GM12878 (cell line): Measurements from ENCODE around the gene MEX3D. TPM values are rescaled to one million over a fixed set of nuclear protein-coding genes. Genes with fewer than 3 reads are reported as not detected.

Experiments used
- ATAC-seq: fragments of 200-7000 bp; cut with Tn5 transposase; 3 replicates; pipeline ENCODE4 v1.9.1; 2020; ENCODE audit warnings: mild to moderate bottlenecking, moderate library complexity
- BruUV-seq: library from RNA; stranded (reverse); fragments of 400-500 nt; replicated peaks from 2 replicates; lab custom pipeline; 2021; lab: Mats Ljungman, UMichigan
- CTCF ChIA-PET: fragments of 300-600 bp; sonication (Branson Sonifier 250); formaldehyde crosslinking; extraction: SDS; loops from one replicate; lab custom pipeline; 2021; ENCODE audit warnings: inconsistent platforms; lab: Yijun Ruan, JAX
- POLR2A ChIA-PET: fragments of 350-600 bp; formaldehyde crosslinking; extraction: SDS; loops from one replicate; lab custom pipeline; 2021; ENCODE audit warnings: inconsistent platforms; lab: Charles Lee
- RAD21 ChIA-PET: fragments of 300-600 bp; sonication (Branson Sonifier 250); formaldehyde crosslinking; loops from one replicate; lab custom pipeline; 2023; ENCODE audit warnings: antibody characterized with exemption; ENCODE audit not compliant: unreplicated experiment; lab: Charles Lee
- SMC1A ChIA-PET: fragments of 300-600 bp; sonication (Branson Sonifier 250); formaldehyde crosslinking; loops from one replicate; lab custom pipeline; 2023; ENCODE audit not compliant: unreplicated experiment, uncharacterized antibody; lab: Charles Lee
- DNase-seq: peaks from one replicate; pipeline ENCODE4 v3.0.0-alpha.2; 2011; ENCODE audit warnings: low read depth, low spot score
- FAIRE-seq: peaks from 3 replicates; lab custom pipeline; 2011; peaks lifted over from hg19 to GRCh38; lab: Jason Lieb, UNC
- H2AFZ ChIP-seq: 2 replicates; pipeline ENCODE4 v1.6.0; 2011; ENCODE audit warnings: low read depth, low read length, control low read depth; ENCODE audit not compliant: control insufficient read depth
- H3K27ac ChIP-seq: 2 replicates; pipeline ENCODE4 v1.5.1; 2011; ENCODE audit warnings: control low read depth; ENCODE audit not compliant: control insufficient read depth, insufficient read depth
- H3K27me3 ChIP-seq, 2 experiments: replicated peaks in 1 of 2; 2 replicates each; pipeline versions ENCODE4 v1.6.0 to v1.6.1; 2011; ENCODE audit warnings: low read length in 1 of 2; ENCODE audit not compliant: control insufficient read depth in 2 of 2, insufficient read depth in 2 of 2
- H3K36me3 ChIP-seq, 2 experiments: 2 replicates each; pipeline ENCODE4 v1.5.1; 2011; ENCODE audit warnings: low read length in 1 of 2; ENCODE audit not compliant: control insufficient read depth in 2 of 2, insufficient read depth in 2 of 2
- H3K4me1 ChIP-seq: 2 replicates; pipeline ENCODE4 v1.6.1; 2011; ENCODE audit warnings: mild to moderate bottlenecking, low read length, moderate library complexity, mixed read lengths; ENCODE audit not compliant: control insufficient read depth, insufficient read depth
- H3K4me2 ChIP-seq: 2 replicates; pipeline ENCODE4 v1.6.0; 2011; ENCODE audit warnings: control low read depth; ENCODE audit not compliant: control insufficient read depth, insufficient read depth
- H3K4me3 ChIP-seq: fragments of 200-600 bp; sonication (generic); 2 replicates; pipeline ENCODE4 v1.5.1; 2016
- H3K79me2 ChIP-seq: 2 replicates; pipeline ENCODE4 v1.6.0; 2011; ENCODE audit warnings: low read length; ENCODE audit not compliant: control insufficient read depth, insufficient read depth
- H3K9ac ChIP-seq: 2 replicates; pipeline ENCODE4 v1.8.0; 2011; ENCODE audit warnings: low read length, control low read depth, mixed read lengths; ENCODE audit not compliant: control insufficient read depth, insufficient read depth
- H3K9me3 ChIP-seq: replicated peaks from 3 replicates; pipeline ENCODE4 v1.5.1; 2011; ENCODE audit warnings: mild to moderate bottlenecking, low read length; ENCODE audit not compliant: control insufficient read depth, insufficient read depth
- H4K20me1 ChIP-seq: 2 replicates; pipeline ENCODE4 v1.6.0; 2011; ENCODE audit not compliant: control insufficient read depth, insufficient read depth
- ESRRA ChIP-seq: IDR thresholded peaks from 2 replicates; pipeline ENCODE4 v1.6.1; 2012; ENCODE audit warnings: mild to moderate bottlenecking, low read length, improper control_type of control experiment
- STAT1 ChIP-seq: fragments of 450-650 bp; conservative IDR thresholded peaks from 2 replicates; pipeline ENCODE4 v1.6.1; 2014; ENCODE audit warnings: antibody characterized with exemption, mild to moderate bottlenecking
- WGBS: methylation state at CpG from one replicate; pipeline ENCODE4 v1.1.6; 2016; ENCODE audit warnings: low lambda C conversion rate; ENCODE audit not compliant: insufficient replicate concordance, insufficient coverage; ENCODE audit errors: missing lambda C conversion rate; 5-methylcytosine and 5-hydroxymethylcytosine counted together
- in situ Hi-C: fragments of 300-500 bp; cut with MboI; formaldehyde crosslinking; loops from 9 replicates; pipeline ENCODE4 v1.14.3; 2018; ENCODE audit warnings: mixed read lengths
- intact Hi-C: fragments of 100-400 bp; cut with micrococcal nuclease; formaldehyde crosslinking; loops from one replicate; pipeline ENCODE4 v1.14.2; 2022; ENCODE audit not compliant: unreplicated experiment
- polyA plus RNA-seq, 11 experiments: library from polyadenylated mRNA; depleted of rRNA in 4 of 11; unstranded in 6 of 11; stranded (reverse) in 5 of 11; fragments of >200 nt; fragmentation: Nextera tagmentation in 4 of 11; fragmentation: Illumina TruSeq in 1 of 11; extraction: Ambion mirVana in 4 of 11; extraction: Trizol in 1 of 11; gene quantifications; 1 replicate in 1 of 11; 2 replicates in 10 of 11; pipeline versions ENCODE4 v1.2.1 to v1.2.3, GENCODE V29; 2011 to 2016; ENCODE audit warnings: inconsistent platforms in 2 of 11, missing spikeins in 2 of 11, low read depth in 1 of 11
- total RNA-seq, 4 experiments: library from RNA; depleted of rRNA in 3 of 4; stranded (reverse); fragments of >200 nt in 3 of 4; fragmentation: Illumina TruSeq in 1 of 4; extraction: Trizol in 1 of 4; gene quantifications; 2 replicates each; pipeline versions ENCODE4 v1.2.1 to v1.2.3, GENCODE V29; 2013 to 2021
- TF ChIP-seq, protein P1 (sequence below): fragments of 150-350 bp; IDR thresholded peaks from 2 replicates; pipeline ENCODE4 v1.6.1; 2014; ENCODE audit warnings: mild to moderate bottlenecking, low read depth, low read length
- TF ChIP-seq, protein P2 (sequence below): fragments of 450-650 bp; IDR thresholded peaks from 2 replicates; pipeline ENCODE4 v1.6.1; 2016; ENCODE audit warnings: mild to moderate bottlenecking
- TF ChIP-seq, protein P3 (sequence below): IDR thresholded peaks from 2 replicates; pipeline ENCODE4 v1.6.1; 2011; ENCODE audit warnings: low read depth, mild to moderate bottlenecking, low read length, moderate library complexity, borderline replicate concordance; ENCODE audit errors: extremely low read depth

The MEX3D gene
- total and polyA plus RNA-seq, 10 of the 15 experiments (the other 5 are each of a cell fraction or from before 2014, with no cell fraction given) = 0.18 to 6.8 (median 0.81) TPM

GRCh38 chr19:1577929-1578618 is 9.9 kb upstream of the MEX3D start:
- Histone ChIP-seq H3K9me3 (no peaks in the 10 kb centered on the region), H3K9ac (no peak overlapping the region), H3K79me2 (no peaks in the 10 kb centered on the region), H2AFZ (no peak overlapping the region), H3K4me2 (no peak overlapping the region), H4K20me1 (no peaks in the 10 kb centered on the region), H3K27ac (no peak overlapping the region), H3K27me3 (no peaks in the 10 kb centered on the region), H3K36me3 (peaks cover 5 to 14% of the 10 kb centered on the region in 2 experiments), H3K4me3 (no peak overlapping the region), H3K4me1 (no peaks in the 10 kb centered on the region)
- ChIA-PET CTCF (interaction anchor here (0.9 kb wide), 1 partner anchor 13 kb away, joined by 3 read pairs; no protein-coding TSS in a partner anchor), SMC1A (no interaction called here), POLR2A (no interaction called here), RAD21 (interaction anchor here (0.7 kb wide), 1 partner anchor 32 kb away, joined by 5 read pairs; no protein-coding TSS in a partner anchor)
- in situ Hi-C loops (no loop called here), intact Hi-C loops (no loop called here)
- TSS peak; percentile 59 for BruUV-seq
- DNase-seq (no peak), ATAC-seq (no peak), FAIRE-seq (no peak)
- WGBS = 96% methylated on average over 49 of the region's 49 CpGs
- TF ChIP-seq STAT1 (no peak), ESRRA (no peak)
- TF ChIP-seq, protein P1, sequence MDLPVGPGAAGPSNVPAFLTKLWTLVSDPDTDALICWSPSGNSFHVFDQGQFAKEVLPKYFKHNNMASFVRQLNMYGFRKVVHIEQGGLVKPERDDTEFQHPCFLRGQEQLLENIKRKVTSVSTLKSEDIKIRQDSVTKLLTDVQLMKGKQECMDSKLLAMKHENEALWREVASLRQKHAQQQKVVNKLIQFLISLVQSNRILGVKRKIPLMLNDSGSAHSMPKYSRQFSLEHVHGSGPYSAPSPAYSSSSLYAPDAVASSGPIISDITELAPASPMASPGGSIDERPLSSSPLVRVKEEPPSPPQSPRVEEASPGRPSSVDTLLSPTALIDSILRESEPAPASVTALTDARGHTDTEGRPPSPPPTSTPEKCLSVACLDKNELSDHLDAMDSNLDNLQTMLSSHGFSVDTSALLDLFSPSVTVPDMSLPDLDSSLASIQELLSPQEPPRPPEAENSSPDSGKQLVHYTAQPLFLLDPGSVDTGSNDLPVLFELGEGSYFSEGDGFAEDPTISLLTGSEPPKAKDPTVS = no peak
- TF ChIP-seq, protein P2, sequence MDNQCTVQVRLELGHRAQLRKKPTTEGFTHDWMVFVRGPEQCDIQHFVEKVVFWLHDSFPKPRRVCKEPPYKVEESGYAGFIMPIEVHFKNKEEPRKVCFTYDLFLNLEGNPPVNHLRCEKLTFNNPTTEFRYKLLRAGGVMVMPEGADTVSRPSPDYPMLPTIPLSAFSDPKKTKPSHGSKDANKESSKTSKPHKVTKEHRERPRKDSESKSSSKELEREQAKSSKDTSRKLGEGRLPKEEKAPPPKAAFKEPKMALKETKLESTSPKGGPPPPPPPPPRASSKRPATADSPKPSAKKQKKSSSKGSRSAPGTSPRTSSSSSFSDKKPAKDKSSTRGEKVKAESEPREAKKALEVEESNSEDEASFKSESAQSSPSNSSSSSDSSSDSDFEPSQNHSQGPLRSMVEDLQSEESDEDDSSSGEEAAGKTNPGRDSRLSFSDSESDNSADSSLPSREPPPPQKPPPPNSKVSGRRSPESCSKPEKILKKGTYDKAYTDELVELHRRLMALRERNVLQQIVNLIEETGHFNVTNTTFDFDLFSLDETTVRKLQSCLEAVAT = no peak
- TF ChIP-seq, protein P3, sequence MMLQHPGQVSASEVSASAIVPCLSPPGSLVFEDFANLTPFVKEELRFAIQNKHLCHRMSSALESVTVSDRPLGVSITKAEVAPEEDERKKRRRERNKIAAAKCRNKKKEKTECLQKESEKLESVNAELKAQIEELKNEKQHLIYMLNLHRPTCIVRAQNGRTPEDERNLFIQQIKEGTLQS = no peak
